HG02970 (cell line): Measurements from ENCODE around the gene SLC27A1.
"Not testable (repeated sequence)": the region's sequence is repeated elsewhere in the genome, so short reads cannot be mapped to it uniquely, and the experiment has no call there.

ENCODE experiments used
- ATAC-seq: cut with Tn5 transposase; IDR thresholded peaks from one replicate; pipeline ENCODE4 v1.9.1; 2021; ENCODE audit warnings: mild to moderate bottlenecking, moderate library complexity, moderate number of reproducible peaks; ENCODE audit not compliant: unreplicated experiment, low FRiP score

The SLC27A1 gene

DNA sequence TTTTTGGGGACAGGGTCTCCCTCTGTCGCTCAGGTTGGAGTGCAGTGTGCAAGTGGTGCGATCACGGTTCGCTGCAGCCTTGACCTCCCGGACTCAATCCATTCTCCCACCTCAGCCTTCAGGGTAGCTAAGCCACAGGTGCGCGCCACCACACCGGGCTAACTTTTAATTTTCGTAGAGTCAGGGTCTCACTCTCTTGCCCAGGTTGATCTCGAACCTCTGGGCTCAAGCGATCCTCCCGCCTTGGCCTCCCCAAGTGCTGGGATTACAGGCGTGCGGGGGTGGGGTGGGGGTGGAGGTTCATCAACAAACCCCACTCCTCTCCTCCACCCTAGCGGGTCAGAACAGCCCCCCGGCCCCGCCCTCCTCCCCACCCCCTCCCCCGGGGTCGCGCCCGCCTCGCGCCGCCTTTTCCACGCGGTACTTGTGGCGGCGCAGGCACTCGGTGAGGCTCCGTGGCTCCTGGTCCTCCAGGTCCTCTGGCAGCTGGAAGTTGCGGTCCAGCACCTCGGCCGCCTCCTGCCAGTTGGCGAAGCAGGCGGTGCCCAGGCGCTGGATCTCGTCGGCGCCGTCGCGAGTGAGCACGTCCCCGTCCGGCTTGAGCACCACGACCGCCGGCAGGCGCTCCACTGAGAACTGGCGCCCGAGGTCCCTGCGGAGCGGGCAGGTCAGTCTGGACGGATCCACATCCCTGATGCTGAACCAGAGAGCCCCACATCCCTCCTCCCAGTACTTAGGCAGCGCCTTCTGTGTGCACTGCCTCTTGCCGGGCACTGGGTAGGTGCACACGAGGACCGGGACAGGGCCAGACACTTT, 14.8 kb upstream of the SLC27A1 start:
- no peak for ATAC-seq

DNA sequence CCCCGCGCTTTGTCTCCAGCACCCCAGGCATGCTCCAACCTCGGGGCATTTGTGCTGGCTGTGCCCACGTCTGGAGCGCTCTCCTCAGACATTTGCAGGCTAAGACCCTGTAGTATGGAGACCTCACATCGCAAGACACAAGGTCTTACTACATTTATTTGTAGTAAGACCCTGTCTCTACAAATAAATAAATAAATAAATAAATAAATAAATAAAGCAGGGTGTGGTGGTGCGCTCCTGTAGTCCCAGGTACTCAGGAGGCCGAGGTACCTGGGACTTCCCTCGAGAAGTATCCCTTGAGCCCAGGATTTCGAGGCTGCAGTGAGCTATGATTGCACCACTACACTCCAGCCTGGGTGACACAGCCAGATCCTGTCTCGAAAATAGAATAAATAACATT, 14.2 kb upstream of the SLC27A1 start:
- ATAC-seq: no peak

GRCh38 chr19:17457616-17458015, 12.7 kb upstream of the SLC27A1 start:
- ATAC-seq: no peak

DNA sequence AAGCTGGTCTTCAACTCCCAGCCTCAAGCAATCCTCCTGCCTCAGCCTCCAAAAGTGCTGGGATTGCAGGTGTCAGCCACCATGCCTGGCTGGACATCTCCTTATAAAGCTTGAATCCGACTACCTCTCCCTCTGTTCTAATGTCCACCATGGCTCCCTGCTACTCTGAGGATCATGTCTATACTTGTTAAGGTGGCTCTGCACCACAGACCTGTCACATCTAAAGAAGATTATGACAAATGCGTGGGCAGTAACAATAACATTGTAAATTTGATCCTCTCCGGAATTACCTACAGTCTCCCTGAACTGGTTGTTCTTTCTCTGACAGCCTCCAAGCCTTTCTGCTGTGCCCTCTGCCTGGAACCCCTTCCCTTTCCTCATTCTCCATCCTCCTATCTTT, 11.4 kb upstream of the SLC27A1 start:
- no peak for ATAC-seq

- no peak for ATAC-seq
These were observed 9.7 kb upstream of the SLC27A1 start, which contains the start of gene NXNL1 for GRCh38 chr19:17460372-17461230. NXNL1 (minus strand) TSS chr19:17460926; CDS start chr19:17460869, 57 bp downstream.

GRCh38 chr19:17466487-17466850, 3.9 kb upstream of the SLC27A1 start:
- ATAC-seq: no peak

DNA sequence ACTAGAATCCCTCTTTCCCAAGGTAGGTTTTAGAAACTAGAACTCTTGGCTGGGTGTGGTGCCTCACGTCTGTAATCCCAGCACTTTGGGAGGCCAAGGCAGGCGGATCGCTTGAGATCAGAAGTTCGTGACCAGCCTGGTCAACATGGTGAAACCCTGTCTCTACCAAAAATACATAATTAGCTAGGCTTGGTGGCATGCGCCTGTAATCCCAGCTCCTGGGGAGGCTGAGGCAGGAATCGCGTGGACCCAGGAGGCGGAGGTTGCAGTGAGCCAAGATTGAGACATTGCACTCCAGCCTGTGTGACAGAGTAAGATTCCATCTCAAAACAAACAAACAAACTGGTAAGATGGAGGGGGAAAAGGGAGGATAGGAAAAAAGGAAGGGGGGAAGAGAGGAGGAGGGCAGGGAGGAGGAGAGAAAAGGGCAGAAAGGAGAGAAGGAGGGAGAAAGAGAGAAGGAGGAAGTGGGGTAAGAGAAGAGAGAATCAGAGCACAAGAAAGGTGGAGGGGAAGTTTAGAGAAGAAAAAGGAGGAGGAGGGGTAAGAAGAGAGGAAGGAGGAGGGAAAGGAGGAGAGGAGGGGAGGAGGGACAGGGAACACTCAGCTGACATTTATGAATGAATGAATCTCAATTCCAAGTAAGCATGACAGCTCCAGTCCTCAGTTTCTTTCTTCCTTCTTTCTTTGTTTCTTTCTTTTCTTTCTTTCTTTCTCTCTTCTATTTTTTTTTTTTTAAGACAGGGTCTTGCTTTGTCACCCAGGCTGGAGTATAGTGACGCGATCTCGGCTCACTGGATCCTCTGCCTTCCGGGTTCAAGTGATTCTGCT, 2.6 kb upstream of the SLC27A1 start:
- no peak for ATAC-seq

- no peak for ATAC-seq
These were observed 1.8 kb upstream of the SLC27A1 start for GRCh38 chr19:17468302-17469091.

- ATAC-seq: no peak
These were observed 1.2 kb upstream of the SLC27A1 start for GRCh38 chr19:17469092-17469480.

DNA sequence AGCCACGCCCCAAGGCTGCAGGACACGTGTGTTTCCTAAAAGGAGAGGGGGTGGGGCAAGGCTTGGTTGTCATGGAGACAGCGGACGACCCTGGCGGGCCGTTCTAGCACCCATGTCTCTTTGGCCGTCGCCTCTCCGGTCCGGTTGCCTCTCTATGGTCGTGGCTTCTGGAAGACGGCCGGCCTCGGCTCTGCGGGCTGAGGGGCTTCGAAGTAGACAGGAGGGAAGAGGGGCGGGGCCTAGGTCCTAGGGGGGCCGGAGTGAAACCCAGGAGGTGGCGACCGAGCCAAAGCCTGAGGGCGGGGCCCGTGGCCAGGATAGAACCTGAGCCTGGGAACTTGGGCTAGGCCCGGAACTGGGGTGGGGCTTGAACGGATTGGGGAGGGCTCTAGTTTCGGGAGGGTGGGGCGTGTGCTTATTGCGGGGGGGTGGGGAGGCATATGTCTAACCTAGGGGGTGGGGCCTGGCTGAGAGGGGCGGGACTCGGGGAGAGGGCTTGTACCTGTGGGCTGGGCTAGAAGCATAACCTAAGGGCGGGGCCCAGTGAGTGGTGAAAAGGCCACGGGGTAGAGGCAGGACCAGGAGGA, 750 bp upstream of the SLC27A1 start:
- ATAC-seq: peak; percentile 47

DNA sequence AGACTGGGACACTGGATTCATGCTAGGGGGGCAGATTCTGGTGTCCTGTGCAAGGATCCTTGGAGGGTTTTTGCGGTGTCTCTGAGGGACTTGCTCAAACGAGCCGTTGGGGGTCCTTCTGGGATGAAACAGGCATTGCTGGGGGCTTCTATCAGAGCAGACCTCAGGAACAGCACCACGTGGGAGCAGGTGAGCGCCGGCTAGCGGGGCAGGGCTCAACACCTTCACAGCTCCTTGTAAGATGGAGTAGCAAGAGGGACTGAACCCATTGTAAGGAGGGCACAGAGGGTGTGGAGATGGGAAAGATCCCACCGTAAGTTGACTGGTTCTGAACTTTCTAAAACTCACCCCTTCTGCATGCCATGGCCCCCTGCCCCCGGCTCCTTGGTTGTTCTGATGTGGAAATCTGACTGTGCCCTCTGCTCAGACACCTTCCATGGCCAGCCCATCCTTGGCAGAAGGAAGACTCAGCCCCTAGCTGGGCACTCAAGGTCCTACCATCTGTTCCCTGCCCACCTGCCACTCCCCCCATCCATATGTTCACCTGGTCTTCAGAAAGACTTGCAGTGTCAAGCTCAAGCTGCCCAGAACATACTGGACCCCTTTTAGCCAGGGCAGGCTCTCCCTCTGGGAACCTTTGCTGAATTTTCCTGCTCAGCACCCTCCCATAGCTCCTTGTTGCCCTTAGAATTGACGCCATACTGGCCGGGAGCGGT, 1.2 kb downstream of the SLC27A1 start:
- no peak for ATAC-seq

DNA sequence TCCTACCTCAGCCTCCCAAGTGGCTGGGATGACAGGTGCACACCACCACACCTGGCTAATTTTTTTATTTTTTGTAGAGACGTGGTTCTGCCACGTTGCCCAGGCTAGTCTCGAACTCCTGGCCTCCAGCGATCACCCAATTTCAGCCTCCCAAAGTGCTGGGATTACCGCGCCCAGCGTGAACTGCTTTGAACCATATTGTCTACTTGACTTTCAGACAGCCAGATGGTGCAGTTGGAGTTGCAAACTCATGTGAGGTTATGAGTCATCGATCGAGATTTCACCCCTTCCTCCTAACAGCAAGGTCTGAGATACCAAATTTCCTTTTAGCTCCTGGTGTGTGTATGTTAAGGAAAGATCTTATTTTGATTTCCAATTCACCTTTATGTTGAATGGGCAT, 2.7 kb downstream of the SLC27A1 start:
- no peak for ATAC-seq

- not testable (repeated sequence) for ATAC-seq
These were observed 4.8 kb downstream of the SLC27A1 start for GRCh38 chr19:17475011-17475540.

DNA sequence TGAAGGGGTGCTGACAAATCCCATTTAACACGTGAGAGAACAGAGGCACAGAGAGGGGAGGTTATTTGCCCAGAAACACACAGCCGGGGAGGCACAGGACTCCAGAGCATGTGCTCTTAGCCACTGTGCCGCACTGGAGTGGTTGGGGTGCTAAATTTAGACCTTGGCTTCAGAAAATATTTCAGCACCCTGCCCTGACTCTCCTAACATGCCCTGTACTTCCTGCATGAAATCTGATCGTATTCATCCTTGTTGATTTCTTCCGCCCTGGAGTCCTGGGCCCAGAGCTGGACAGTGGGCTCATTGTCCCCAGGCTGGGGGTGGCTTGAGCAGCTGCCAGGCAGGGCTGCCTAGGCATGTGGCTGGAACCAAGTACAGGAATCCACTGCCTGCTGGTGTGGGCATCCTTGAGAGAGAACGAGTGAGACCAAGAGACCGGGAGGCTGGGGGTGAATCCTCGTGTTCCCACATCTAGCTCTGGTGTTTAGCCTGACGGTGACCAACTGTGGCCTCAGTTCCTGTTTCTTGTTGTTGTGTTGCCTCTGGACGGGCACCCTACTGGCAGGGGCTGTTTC, 5.3 kb downstream of the SLC27A1 start:
- ATAC-seq: no peak

GRCh38 chr19:17479325-17479791, 9.0 kb downstream of the SLC27A1 start:
- ATAC-seq: no peak

DNA sequence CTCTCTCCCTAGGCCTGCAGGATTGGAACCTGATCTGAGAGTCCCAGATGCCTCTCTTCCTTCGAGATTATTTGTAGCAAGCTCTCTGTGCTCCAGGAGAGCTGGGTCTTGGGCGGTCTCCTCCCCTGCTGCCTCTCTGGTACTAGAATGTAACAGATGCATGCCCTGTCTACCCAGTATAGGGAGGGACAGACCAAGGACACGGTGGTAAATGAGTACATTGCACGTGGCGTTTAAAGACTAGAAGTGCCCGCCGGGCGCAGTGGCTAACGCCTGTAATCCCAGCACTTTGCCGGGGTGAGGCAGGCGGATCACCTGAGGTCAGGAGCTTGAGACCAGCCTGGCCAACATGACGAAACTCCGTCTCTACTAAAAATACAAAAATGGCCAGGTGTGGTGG, 11.7 kb downstream of the SLC27A1 start:
- no peak for ATAC-seq

DNA sequence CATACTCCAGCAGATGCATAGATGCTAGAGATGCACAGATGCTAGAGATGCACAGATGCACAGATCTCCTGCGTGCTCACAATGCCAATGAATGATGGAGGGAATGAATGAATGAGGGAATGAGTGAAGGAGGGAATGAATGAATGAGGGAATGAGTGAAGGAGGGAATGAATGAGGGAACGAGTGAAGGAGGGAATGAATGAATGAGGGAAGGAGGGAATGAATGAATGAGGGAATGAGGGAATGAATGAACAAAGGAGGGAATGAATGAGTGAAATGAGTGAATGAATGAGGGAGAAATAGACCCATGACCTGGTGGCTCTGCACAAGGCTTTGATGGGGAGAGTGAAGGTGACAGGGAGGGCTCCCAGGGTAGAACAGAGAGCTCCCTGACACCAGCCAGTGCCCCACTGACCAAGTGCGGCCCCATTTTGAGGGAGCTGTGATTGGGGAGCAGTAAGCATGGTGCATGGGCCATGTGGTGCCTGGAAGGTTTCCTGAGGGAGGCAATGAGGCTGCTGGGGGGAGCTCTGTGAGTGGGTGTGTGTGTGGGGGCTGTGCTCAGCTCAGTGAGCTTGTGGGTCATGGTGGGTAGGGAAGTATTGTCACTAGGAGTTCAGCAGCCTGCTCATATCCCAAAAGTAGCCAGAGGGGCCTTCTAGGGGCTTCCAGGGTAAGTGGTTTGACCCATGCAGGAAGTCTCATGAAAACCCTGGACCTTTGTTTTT, 12.7 kb downstream of the SLC27A1 start:
- no peak for ATAC-seq

DNA sequence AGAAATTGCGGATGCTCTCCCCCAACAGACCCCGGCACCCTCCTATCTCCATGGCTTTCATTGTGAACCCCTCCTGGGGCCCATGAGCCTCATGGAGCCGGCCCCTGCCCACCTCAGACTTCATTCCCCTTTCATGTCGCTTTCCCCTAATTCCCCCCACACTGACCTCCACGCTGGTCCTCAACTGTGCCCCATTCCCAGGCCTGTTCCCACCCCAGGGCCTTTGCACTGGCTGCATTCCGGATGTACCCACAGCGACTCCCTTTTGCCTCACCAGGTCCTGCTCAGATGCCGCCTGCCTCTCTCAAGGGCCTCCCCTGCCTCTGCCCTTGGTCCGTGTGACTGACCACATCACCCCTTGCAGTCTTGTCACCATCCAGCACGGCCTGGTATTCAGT, 13.3 kb downstream of the SLC27A1 start:
- no peak for ATAC-seq
